GM12878 (cell line): ENCODE results near the gene CREG1. TPM values are rescaled to one million over a fixed set of nuclear protein-coding genes. Genes with fewer than 3 reads are reported as not detected.

Source experiments
- ATAC-seq: fragments of 200-7000 bp; cut with Tn5 transposase; 3 replicates; pipeline ENCODE4 v1.9.1; 2020; ENCODE audit warnings: mild to moderate bottlenecking, moderate library complexity
- BruUV-seq: library from RNA; stranded (reverse); fragments of 400-500 nt; replicated peaks from 2 replicates; lab custom pipeline; 2021; lab: Mats Ljungman, UMichigan
- CTCF ChIA-PET: fragments of 300-600 bp; sonication (Branson Sonifier 250); formaldehyde crosslinking; extraction: SDS; loops from one replicate; lab custom pipeline; 2021; ENCODE audit warnings: inconsistent platforms; lab: Yijun Ruan, JAX
- POLR2A ChIA-PET: fragments of 350-600 bp; formaldehyde crosslinking; extraction: SDS; loops from one replicate; lab custom pipeline; 2021; ENCODE audit warnings: inconsistent platforms; lab: Charles Lee
- RAD21 ChIA-PET: fragments of 300-600 bp; sonication (Branson Sonifier 250); formaldehyde crosslinking; loops from one replicate; lab custom pipeline; 2023; ENCODE audit warnings: antibody characterized with exemption; ENCODE audit not compliant: unreplicated experiment; lab: Charles Lee
- SMC1A ChIA-PET: fragments of 300-600 bp; sonication (Branson Sonifier 250); formaldehyde crosslinking; loops from one replicate; lab custom pipeline; 2023; ENCODE audit not compliant: unreplicated experiment, uncharacterized antibody; lab: Charles Lee
- DNase-seq: peaks from one replicate; pipeline ENCODE4 v3.0.0-alpha.2; 2011; ENCODE audit warnings: low read depth, low spot score
- FAIRE-seq: peaks from 3 replicates; lab custom pipeline; 2011; peaks lifted over from hg19 to GRCh38; lab: Jason Lieb, UNC
- H2AFZ ChIP-seq: 2 replicates; pipeline ENCODE4 v1.6.0; 2011; ENCODE audit warnings: low read depth, low read length, control low read depth; ENCODE audit not compliant: control insufficient read depth
- H3K27ac ChIP-seq: 2 replicates; pipeline ENCODE4 v1.5.1; 2011; ENCODE audit warnings: control low read depth; ENCODE audit not compliant: control insufficient read depth, insufficient read depth
- H3K27me3 ChIP-seq, 2 experiments: replicated peaks in 1 of 2; 2 replicates each; pipeline versions ENCODE4 v1.6.0 to v1.6.1; 2011; ENCODE audit warnings: low read length in 1 of 2; ENCODE audit not compliant: control insufficient read depth in 2 of 2, insufficient read depth in 2 of 2
- H3K36me3 ChIP-seq, 2 experiments: 2 replicates each; pipeline ENCODE4 v1.5.1; 2011; ENCODE audit warnings: low read length in 1 of 2; ENCODE audit not compliant: control insufficient read depth in 2 of 2, insufficient read depth in 2 of 2
- H3K4me1 ChIP-seq: 2 replicates; pipeline ENCODE4 v1.6.1; 2011; ENCODE audit warnings: mild to moderate bottlenecking, low read length, moderate library complexity, mixed read lengths; ENCODE audit not compliant: control insufficient read depth, insufficient read depth
- H3K4me2 ChIP-seq: 2 replicates; pipeline ENCODE4 v1.6.0; 2011; ENCODE audit warnings: control low read depth; ENCODE audit not compliant: control insufficient read depth, insufficient read depth
- H3K4me3 ChIP-seq: fragments of 200-600 bp; sonication (generic); 2 replicates; pipeline ENCODE4 v1.5.1; 2016
- H3K79me2 ChIP-seq: 2 replicates; pipeline ENCODE4 v1.6.0; 2011; ENCODE audit warnings: low read length; ENCODE audit not compliant: control insufficient read depth, insufficient read depth
- H3K9ac ChIP-seq: 2 replicates; pipeline ENCODE4 v1.8.0; 2011; ENCODE audit warnings: low read length, control low read depth, mixed read lengths; ENCODE audit not compliant: control insufficient read depth, insufficient read depth
- H3K9me3 ChIP-seq: replicated peaks from 3 replicates; pipeline ENCODE4 v1.5.1; 2011; ENCODE audit warnings: mild to moderate bottlenecking, low read length; ENCODE audit not compliant: control insufficient read depth, insufficient read depth
- H4K20me1 ChIP-seq: 2 replicates; pipeline ENCODE4 v1.6.0; 2011; ENCODE audit not compliant: control insufficient read depth, insufficient read depth
- BACH1 ChIP-seq: fragments of 450-650 bp; IDR thresholded peaks from 2 replicates; pipeline ENCODE4 v1.6.1; 2017; ENCODE audit warnings: mild to moderate bottlenecking, borderline replicate concordance
- CEBPZ ChIP-seq: fragments of 150-350 bp; IDR thresholded peaks from 2 replicates; pipeline ENCODE4 v1.6.1; 2016; ENCODE audit warnings: low read depth, low read length
- HDGF ChIP-seq: fragments of 450-650 bp; IDR thresholded peaks from 2 replicates; pipeline ENCODE4 v1.6.1; 2016; ENCODE audit warnings: antibody characterized with exemption
- MEF2B ChIP-seq: fragments of 450-650 bp; IDR thresholded peaks from 2 replicates; pipeline ENCODE4 v1.6.1; 2018; ENCODE audit warnings: mild to moderate bottlenecking, moderate library complexity; ENCODE audit not compliant: partially characterized antibody, poor library complexity, severe bottlenecking
- NRF1 ChIP-seq: conservative IDR thresholded peaks from 2 replicates; pipeline ENCODE4 v1.6.1; 2011; ENCODE audit warnings: mild to moderate bottlenecking, low read depth, low read length, improper control_type of control experiment
- RAD51 ChIP-seq: fragments of 450-650 bp; IDR thresholded peaks from 2 replicates; pipeline ENCODE4 v1.6.1; 2016; ENCODE audit warnings: moderate library complexity, mild to moderate bottlenecking, inconsistent platforms
- RELA ChIP-seq: fragments of 450-650 bp; IDR thresholded peaks from 2 replicates; pipeline ENCODE4 v1.8.0; 2014; ENCODE audit warnings: borderline replicate concordance; ENCODE audit not compliant: partially characterized antibody
- SIX5 ChIP-seq: IDR thresholded peaks from 2 replicates; pipeline ENCODE4 v1.6.1; 2011; ENCODE audit warnings: mild to moderate bottlenecking, low read depth, low read length, moderate library complexity; ENCODE audit not compliant: severe bottlenecking
- SUZ12 ChIP-seq: fragments of 200-600 bp; sonication (generic); IDR thresholded peaks from one replicate; pipeline ENCODE4 v1.6.1; 2018; ENCODE audit warnings: antibody characterized with exemption, mild to moderate bottlenecking; ENCODE audit not compliant: unreplicated experiment
- WGBS: methylation state at CpG from one replicate; pipeline ENCODE4 v1.1.6; 2016; ENCODE audit warnings: low lambda C conversion rate; ENCODE audit not compliant: insufficient replicate concordance, insufficient coverage; ENCODE audit errors: missing lambda C conversion rate; 5-methylcytosine and 5-hydroxymethylcytosine counted together
- in situ Hi-C: fragments of 300-500 bp; cut with MboI; formaldehyde crosslinking; loops from 9 replicates; pipeline ENCODE4 v1.14.3; 2018; ENCODE audit warnings: mixed read lengths
- intact Hi-C: fragments of 100-400 bp; cut with micrococcal nuclease; formaldehyde crosslinking; loops from one replicate; pipeline ENCODE4 v1.14.2; 2022; ENCODE audit not compliant: unreplicated experiment
- polyA plus RNA-seq, 11 experiments: library from polyadenylated mRNA; depleted of rRNA in 4 of 11; unstranded in 6 of 11; stranded (reverse) in 5 of 11; fragments of >200 nt; fragmentation: Nextera tagmentation in 4 of 11; fragmentation: Illumina TruSeq in 1 of 11; extraction: Ambion mirVana in 4 of 11; extraction: Trizol in 1 of 11; gene quantifications; 1 replicate in 1 of 11; 2 replicates in 10 of 11; pipeline versions ENCODE4 v1.2.1 to v1.2.3, GENCODE V29; 2011 to 2016; ENCODE audit warnings: inconsistent platforms in 2 of 11, missing spikeins in 2 of 11, low read depth in 1 of 11
- total RNA-seq, 4 experiments: library from RNA; depleted of rRNA in 3 of 4; stranded (reverse); fragments of >200 nt in 3 of 4; fragmentation: Illumina TruSeq in 1 of 4; extraction: Trizol in 1 of 4; gene quantifications; 2 replicates each; pipeline versions ENCODE4 v1.2.1 to v1.2.3, GENCODE V29; 2013 to 2021

CREG1 gene
- total and polyA plus RNA-seq, 10 of the 15 experiments (the other 5 are each of a cell fraction or from before 2014, with no cell fraction given): 5.3 to 43.8 (median 22.1) TPM

GRCh38 chr1:167532964-167533824, 20.4 kb downstream of the CREG1 start:
- ChIA-PET SMC1A (interaction anchor here (0.6 to 4.0 kb wide), 26 partner anchors 15 to 474 kb away, joined by 3 to 34 read pairs (median 5); partner anchors contain the start of genes CD247 and CREG1), POLR2A (no interaction called here)
- WGBS: 72% methylated on average over 6 of the region's 6 CpGs
- Histone ChIP-seq H3K4me3 (no peak overlapping the region), H3K27me3 (no peaks in the 10 kb centered on the region), H2AFZ (peak overlapping the region; percentile 15; the same call in 1 of the 2 replicates), H3K4me1 (no peaks in the 10 kb centered on the region), H3K4me2 (no peak overlapping the region), H3K27ac (no peak overlapping the region), H3K9me3 (no peaks in the 10 kb centered on the region), H3K79me2 (no peaks in the 10 kb centered on the region)
- in situ Hi-C loops: no loop called here
- FAIRE-seq: no peak
- TF ChIP-seq RELA (no peak), BACH1 (no peak), HDGF (no peak), CEBPZ (no peak), SIX5 (no peak), MEF2B (no peak), NRF1 (no peak), RAD51 (no peak), SUZ12 (no peak)
- TF ChIP-seq, all 136 proteins: peak for 0
- no TSS peak for BruUV-seq
- DNase-seq: no peak
- H3K9ac ChIP-seq: no peak overlapping the region
- ATAC-seq: no peak
- H3K36me3 ChIP-seq: no peaks in the 10 kb centered on the region
- intact Hi-C loops: loop anchor here (2.0 to 10.0 kb wide), 4 partner anchors 76 to 618 kb away; no protein-coding TSS in a partner anchor
- no peaks in the 10 kb centered on the region for H4K20me1 ChIP-seq
- ChIA-PET RAD21 (interaction anchor here (0.7 to 4.6 kb wide), 25 partner anchors 17 to 472 kb away, joined by 3 to 38 read pairs (median 5); partner anchors contain the start of genes CREG1 and POU2F1), CTCF (interaction anchor here (0.6 to 4.9 kb wide), 54 partner anchors 9 to 624 kb away, joined by 3 to 72 read pairs (median 5); partner anchors contain the start of genes CD247 and CREG1)
